ENCODE data around the gene CSGALNACT2. TPM values are rescaled to one million over a fixed set of nuclear protein-coding genes. Genes with fewer than 3 reads are reported as not detected.

CSGALNACT2 gene
- total RNA-seq, 4 donors from 2014 or later: 29.1 to 43.3 (median 34.7) TPM

DNA sequence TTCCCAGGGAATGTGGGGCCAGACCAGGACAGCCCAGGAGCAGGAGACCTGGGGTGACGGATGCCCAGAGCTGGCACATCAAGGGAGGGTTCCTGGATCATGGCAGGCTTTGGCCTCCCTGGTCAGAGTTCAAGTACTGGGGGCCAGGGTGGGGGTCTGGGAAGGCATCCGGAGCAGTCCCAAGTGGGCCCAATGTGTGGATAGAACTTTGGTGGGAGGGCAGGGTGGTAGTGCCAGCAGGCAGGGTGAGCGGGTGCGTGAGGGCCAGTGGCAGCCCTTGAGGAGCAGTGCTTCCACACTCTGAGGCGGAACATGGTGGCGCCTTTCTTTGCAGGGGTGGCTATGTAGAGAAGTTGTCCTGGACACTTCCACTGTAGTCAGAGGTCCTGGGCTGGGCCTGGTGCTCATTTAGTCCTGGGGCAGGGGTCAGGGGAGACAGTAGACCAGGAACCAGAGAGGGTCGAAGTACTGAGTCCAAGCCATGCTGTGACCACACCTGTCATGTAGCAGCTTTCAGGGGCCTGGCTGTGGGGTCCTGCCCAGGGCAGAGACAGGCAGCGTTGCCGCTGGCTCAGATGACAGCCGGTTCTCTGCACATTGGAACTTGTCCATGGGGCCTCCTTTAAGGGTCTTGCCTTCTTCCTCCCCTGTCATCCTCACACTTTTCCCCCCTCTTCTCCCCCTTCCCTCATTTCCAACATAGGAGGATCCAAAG lies 22.2 kb upstream of the CSGALNACT2 start:
- peaks cover 0 to 8% (median under 1%) of the 10 kb centered on the region in 4 donors for H3K4me1 ChIP-seq
- H3K27me3 ChIP-seq: no peaks in the 10 kb centered on the region
- no peaks in the 10 kb centered on the region for H3K36me3 ChIP-seq
- TF ChIP-seq POLR2A (IDR thresholded peaks at IDR 0.05) (no peak), EP300 (IDR thresholded peaks at IDR 0.05) (no peak)
- TF ChIP-seq, protein P1, sequence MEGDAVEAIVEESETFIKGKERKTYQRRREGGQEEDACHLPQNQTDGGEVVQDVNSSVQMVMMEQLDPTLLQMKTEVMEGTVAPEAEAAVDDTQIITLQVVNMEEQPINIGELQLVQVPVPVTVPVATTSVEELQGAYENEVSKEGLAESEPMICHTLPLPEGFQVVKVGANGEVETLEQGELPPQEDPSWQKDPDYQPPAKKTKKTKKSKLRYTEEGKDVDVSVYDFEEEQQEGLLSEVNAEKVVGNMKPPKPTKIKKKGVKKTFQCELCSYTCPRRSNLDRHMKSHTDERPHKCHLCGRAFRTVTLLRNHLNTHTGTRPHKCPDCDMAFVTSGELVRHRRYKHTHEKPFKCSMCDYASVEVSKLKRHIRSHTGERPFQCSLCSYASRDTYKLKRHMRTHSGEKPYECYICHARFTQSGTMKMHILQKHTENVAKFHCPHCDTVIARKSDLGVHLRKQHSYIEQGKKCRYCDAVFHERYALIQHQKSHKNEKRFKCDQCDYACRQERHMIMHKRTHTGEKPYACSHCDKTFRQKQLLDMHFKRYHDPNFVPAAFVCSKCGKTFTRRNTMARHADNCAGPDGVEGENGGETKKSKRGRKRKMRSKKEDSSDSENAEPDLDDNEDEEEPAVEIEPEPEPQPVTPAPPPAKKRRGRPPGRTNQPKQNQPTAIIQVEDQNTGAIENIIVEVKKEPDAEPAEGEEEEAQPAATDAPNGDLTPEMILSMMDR (IDR thresholded peaks at IDR 0.05): no peak
- 88% methylated on average over 10 of the region's 10 CpGs for WGBS, 2 donors
- H3K9me3 ChIP-seq: no peaks in the 10 kb centered on the region
- no peak overlapping the region for H3K4me3 ChIP-seq
- no peak overlapping the region for H3K27ac ChIP-seq
- DNase-seq (ENCODE audit: low spot score in 2 of 2): no peak

- no peaks in the 10 kb centered on the region for H3K9me3 ChIP-seq
- TF ChIP-seq EP300 (IDR thresholded peaks at IDR 0.05) (no peak), POLR2A (IDR thresholded peaks at IDR 0.05) (no peak)
- TF ChIP-seq, protein P1 (IDR thresholded peaks at IDR 0.05): no peak
- H3K4me3 ChIP-seq: no peak overlapping the region
- no peaks in the 10 kb centered on the region for H3K27me3 ChIP-seq
- peaks cover 0 to 14% (median 4%) of the 10 kb centered on the region in 4 donors for H3K4me1 ChIP-seq
- 79 to 92% methylated on average over 10 of the region's 10 CpGs for WGBS, 2 donors
- no peaks in the 10 kb centered on the region for H3K36me3 ChIP-seq
- no peak for DNase-seq (ENCODE audit: low spot score in 2 of 2)
- H3K27ac ChIP-seq: no peak overlapping the region
Observed at GRCh38 chr10:43116596-43116995, 21.6 kb upstream of the CSGALNACT2 start.

DNA sequence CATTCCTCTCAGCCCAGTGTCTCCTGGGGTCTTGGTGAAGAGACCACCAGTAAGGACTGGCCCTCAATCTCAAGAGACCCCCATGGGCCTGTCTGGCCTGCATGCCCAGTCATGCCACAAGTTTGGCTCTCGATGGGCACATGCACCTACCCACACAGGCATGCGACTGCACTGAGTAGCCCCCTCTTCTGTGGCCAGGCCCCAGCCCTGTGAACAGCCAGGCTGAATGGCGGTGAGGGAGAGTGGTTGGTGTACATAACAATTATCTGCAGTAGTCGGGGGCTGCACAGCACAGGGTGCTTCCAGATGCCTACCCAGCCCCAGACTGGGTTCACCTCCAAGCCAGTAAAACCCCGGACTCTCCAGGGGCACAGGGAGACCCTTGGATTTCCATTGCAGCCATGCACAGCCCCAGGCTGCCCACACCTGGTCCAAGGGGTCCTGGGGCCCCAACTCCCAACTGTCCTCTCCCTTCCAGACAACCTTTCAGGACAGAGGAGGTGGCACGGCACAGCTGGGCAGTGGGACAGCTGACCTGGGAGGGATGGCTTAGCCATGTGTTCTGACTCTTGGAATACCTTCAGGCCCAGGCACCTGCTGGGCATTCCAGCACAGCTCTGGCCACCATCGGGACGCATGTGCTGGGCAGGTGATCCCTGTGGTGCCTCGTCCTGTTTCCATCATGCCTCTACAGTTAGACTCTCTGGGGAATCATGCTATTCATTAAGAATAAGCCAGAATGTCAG lies 21.0 kb upstream of the CSGALNACT2 start:
- H3K36me3 ChIP-seq: no peaks in the 10 kb centered on the region
- TF ChIP-seq, protein P1 (IDR thresholded peaks at IDR 0.05): no peak
- TF ChIP-seq POLR2A (IDR thresholded peaks at IDR 0.05) (no peak), EP300 (IDR thresholded peaks at IDR 0.05) (no peak)
- no peak for DNase-seq (ENCODE audit: low spot score in 2 of 2)

GRCh38 chr10:43117777-43118583 lies 20.3 kb upstream of the CSGALNACT2 start:
- no peak overlapping the region for H3K4me3 ChIP-seq
- no peak for DNase-seq (ENCODE audit: low spot score in 2 of 2)
- TF ChIP-seq, protein P1 (IDR thresholded peaks at IDR 0.05): no peak
- TF ChIP-seq POLR2A (IDR thresholded peaks at IDR 0.05) (no peak), EP300 (IDR thresholded peaks at IDR 0.05) (no peak)
- H3K4me1 ChIP-seq: peaks cover 0 to 14% (median 4%) of the 10 kb centered on the region in 4 donors
- H3K27ac ChIP-seq: no peak overlapping the region
- H3K36me3 ChIP-seq: no peaks in the 10 kb centered on the region
- 85 to 87% methylated on average over 17 to 18 of the region's 18 CpGs for WGBS, 2 donors
- no peaks in the 10 kb centered on the region for H3K9me3 ChIP-seq
- no peaks in the 10 kb centered on the region for H3K27me3 ChIP-seq

More for the DNA sequence above, 21.0 kb upstream of the CSGALNACT2 start:
- WGBS, 2 donors: 61 to 78% methylated on average over 4 to 7 of the region's 9 CpGs
- Histone ChIP-seq H3K4me1 (peaks cover 0 to 14% (median 4%) of the 10 kb centered on the region in 4 donors), H3K4me3 (no peak overlapping the region), H3K9me3 (no peaks in the 10 kb centered on the region), H3K27me3 (no peaks in the 10 kb centered on the region), H3K27ac (no peak overlapping the region)
